ENCODE data around the gene INAFM2. TPM values are rescaled to one million over a fixed set of nuclear protein-coding genes. Genes with fewer than 3 reads are reported as not detected.

The INAFM2 gene
- polyA plus RNA-seq, 2 of the 4 experiments (the other 2 are of a cell fraction), result 2.8 to 3.8 TPM

DNA sequence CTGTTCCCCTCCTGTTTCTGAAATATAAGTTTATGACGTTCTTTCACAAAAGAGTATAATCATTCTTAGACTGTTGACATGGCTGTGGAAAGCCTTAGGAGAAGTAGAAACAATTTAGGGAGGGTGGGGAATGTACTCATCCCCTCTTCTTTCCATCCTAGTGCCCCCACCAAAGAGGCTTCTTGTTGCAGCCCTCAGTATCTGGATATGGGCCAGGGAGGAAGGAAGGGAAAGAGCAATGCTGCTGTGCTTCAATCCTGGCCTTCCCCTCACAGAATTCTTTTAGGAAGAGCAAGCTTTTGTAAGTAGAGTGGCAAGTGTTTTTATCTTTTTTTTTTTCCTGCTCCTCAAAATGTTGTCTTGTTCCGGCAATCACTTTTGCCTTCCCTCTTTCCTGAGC is 1.7 kb downstream of the INAFM2 start:
- Histone ChIP-seq H3K4me3 (no peak overlapping the region), H3K9me3 (no peaks in the 10 kb centered on the region), H3K27ac (no peak overlapping the region), H3K4me1 (peaks cover 9% of the 10 kb centered on the region; the same call in 1 of the 3 replicates), H3K4me2 (peak overlapping the region; percentile 98; the same call in 2 of the 3 replicates)
- ChIA-PET CTCF (interaction anchor here (0.7 to 6.7 kb wide), 7 partner anchors 9 to 482 kb away, joined by 3 to 91 read pairs (median 4); partner anchors contain the start of gene CCDC9B), POLR2A (no interaction called here)
- FAIRE-seq (no peak), ATAC-seq (no peak), DNase-seq (ENCODE audit: low read depth in 1 of 2, low spot score in 1 of 2) (no peak)
- TF ChIP-seq, protein P1, sequence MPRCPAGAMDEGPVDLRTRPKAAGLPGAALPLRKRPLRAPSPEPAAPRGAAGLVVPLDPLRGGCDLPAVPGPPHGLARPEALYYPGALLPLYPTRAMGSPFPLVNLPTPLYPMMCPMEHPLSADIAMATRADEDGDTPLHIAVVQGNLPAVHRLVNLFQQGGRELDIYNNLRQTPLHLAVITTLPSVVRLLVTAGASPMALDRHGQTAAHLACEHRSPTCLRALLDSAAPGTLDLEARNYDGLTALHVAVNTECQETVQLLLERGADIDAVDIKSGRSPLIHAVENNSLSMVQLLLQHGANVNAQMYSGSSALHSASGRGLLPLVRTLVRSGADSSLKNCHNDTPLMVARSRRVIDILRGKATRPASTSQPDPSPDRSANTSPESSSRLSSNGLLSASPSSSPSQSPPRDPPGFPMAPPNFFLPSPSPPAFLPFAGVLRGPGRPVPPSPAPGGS (IDR thresholded peaks at IDR 0.05), result no peak
- no peak for TF ChIP-seq MAFK (IDR thresholded peaks at IDR 0.05; ENCODE audit: partially characterized antibody)
- TF ChIP-seq, protein P2, sequence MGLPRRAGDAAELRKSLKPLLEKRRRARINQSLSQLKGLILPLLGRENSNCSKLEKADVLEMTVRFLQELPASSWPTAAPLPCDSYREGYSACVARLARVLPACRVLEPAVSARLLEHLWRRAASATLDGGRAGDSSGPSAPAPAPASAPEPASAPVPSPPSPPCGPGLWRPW (IDR thresholded peaks at IDR 0.05), result no peak
- no peak for TF ChIP-seq CBX2 (IDR thresholded peaks at IDR 0.05; ENCODE audit: borderline replicate concordance, low read depth)
- TF ChIP-seq ZNF302 (CRISPR knock-in tag; IDR thresholded peaks at IDR 0.05), result no peak
- no peak for TF ChIP-seq RFX5 (IDR thresholded peaks at IDR 0.05)
- TF ChIP-seq CHD2 (IDR thresholded peaks at IDR 0.05; ENCODE audit: low read length, partially characterized antibody), result no peak
- TF ChIP-seq RAD21 (conservative IDR thresholded peaks at IDR 0.05 in 1 of 2, IDR thresholded peaks at IDR 0.05 in 1 of 2), result no peak
- TF ChIP-seq RARB (CRISPR knock-in tag; IDR thresholded peaks at IDR 0.05), result no peak
- TF ChIP-seq ZFP36 (IDR thresholded peaks at IDR 0.05; ENCODE audit: borderline replicate concordance, partially characterized antibody), result no peak
- TF ChIP-seq RNF2 (IDR thresholded peaks at IDR 0.05; ENCODE audit: borderline replicate concordance, low read depth), result no peak
- TF ChIP-seq SREBF2 (IDR thresholded peaks at IDR 0.05), result no peak
- TF ChIP-seq NFE2L2 (conservative IDR thresholded peaks at IDR 0.05; ENCODE audit: low read length), result no peak
- no peak for TF ChIP-seq CEBPB (IDR thresholded peaks at IDR 0.05)
- WGBS (ENCODE audit: missing lambda C conversion rate), result 91% methylated on average over 2 of the region's 2 CpGs

DNA sequence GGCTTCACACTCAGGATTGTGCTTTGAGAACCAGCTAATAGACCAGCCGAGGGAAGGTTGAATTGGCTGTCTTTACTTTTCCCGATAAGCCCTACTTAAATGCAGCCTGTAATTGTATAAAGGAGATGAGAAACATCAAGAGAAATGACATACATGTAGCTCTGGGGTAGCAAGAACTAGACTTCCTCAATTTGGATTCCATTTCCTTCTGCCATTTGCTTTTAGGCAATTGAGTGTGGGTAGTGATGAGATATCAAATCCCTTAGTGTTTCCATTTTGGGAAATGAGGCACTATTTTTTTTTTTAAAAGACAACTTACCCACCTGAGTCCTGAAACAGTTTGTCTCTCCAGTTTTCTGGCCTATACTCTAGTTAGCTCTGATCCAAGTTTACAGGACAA is 2.2 kb downstream of the INAFM2 start:
- WGBS (ENCODE audit: missing lambda C conversion rate), result 100% methylated on average over 2 of the region's 2 CpGs
- H3K4me1 ChIP-seq, result peaks cover 9% of the 10 kb centered on the region; the same call in 1 of the 3 replicates
- no peaks in the 10 kb centered on the region for H3K9me3 ChIP-seq
- TF ChIP-seq EP300 (IDR thresholded peaks at IDR 0.05) (no peak), SMC3 (IDR thresholded peaks at IDR 0.05) (no peak), TFCP2L1 (CRISPR knock-in tag; IDR thresholded peaks at IDR 0.05) (no peak), EHMT2 (IDR thresholded peaks at IDR 0.05; ENCODE audit: low read depth) (no peak), EHF (CRISPR knock-in tag; IDR thresholded peaks at IDR 0.05) (no peak), NR3C1 (IDR thresholded peaks at IDR 0.05) (no peak), ZNF302 (CRISPR knock-in tag; IDR thresholded peaks at IDR 0.05) (no peak), NFE2L2 (conservative IDR thresholded peaks at IDR 0.05; ENCODE audit: low read length) (no peak), MYC (IDR thresholded peaks at IDR 0.05; ENCODE audit: borderline replicate concordance, low read length) (no peak), HOXA7 (CRISPR knock-in tag; IDR thresholded peaks at IDR 0.05) (no peak), MAZ (IDR thresholded peaks at IDR 0.05; ENCODE audit: borderline replicate concordance, low read depth, low read length) (no peak), FOSL2 (IDR thresholded peaks at IDR 0.05) (no peak), FOSL2 (CRISPR knock-in tag; IDR thresholded peaks at IDR 0.05) (no peak)
- TF ChIP-seq, protein P2 (IDR thresholded peaks at IDR 0.05), result no peak
- TF ChIP-seq, protein P3, sequence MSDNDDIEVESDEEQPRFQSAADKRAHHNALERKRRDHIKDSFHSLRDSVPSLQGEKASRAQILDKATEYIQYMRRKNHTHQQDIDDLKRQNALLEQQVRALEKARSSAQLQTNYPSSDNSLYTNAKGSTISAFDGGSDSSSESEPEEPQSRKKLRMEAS (IDR thresholded peaks at IDR 0.05), result no peak
- TF ChIP-seq, protein P4, sequence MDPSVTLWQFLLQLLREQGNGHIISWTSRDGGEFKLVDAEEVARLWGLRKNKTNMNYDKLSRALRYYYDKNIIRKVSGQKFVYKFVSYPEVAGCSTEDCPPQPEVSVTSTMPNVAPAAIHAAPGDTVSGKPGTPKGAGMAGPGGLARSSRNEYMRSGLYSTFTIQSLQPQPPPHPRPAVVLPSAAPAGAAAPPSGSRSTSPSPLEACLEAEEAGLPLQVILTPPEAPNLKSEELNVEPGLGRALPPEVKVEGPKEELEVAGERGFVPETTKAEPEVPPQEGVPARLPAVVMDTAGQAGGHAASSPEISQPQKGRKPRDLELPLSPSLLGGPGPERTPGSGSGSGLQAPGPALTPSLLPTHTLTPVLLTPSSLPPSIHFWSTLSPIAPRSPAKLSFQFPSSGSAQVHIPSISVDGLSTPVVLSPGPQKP (IDR thresholded peaks at IDR 0.05; ENCODE audit: low read depth, low read length), result no peak
- no peak overlapping the region for H3K4me2 ChIP-seq
- no peak for DNase-seq (ENCODE audit: low read depth in 1 of 2, low spot score in 1 of 2)
- no peak for FAIRE-seq
- POLR2A ChIA-PET, result no interaction called here
- CTCF ChIA-PET, result interaction anchor here (0.7 to 6.7 kb wide), 8 partner anchors 9 to 482 kb away, joined by 3 to 91 read pairs (median 4); partner anchors contain the start of gene CCDC9B
- no peak overlapping the region for H3K27ac ChIP-seq
- no peak for ATAC-seq
- H3K4me3 ChIP-seq, result no peak overlapping the region
